GM12892 (cell line): ENCODE results near the gene KRTAP10-9.

Experiments used
- DNase-seq: peaks from one replicate; pipeline ENCODE4 v3.0.0; 2011; ENCODE audit not compliant: insufficient read length
- FAIRE-seq: peaks from 2 replicates; lab custom pipeline; 2011; peaks lifted over from hg19 to GRCh38; lab: Jason Lieb, UNC
- POLR2A ChIP-seq: IDR thresholded peaks from 2 replicates; pipeline ENCODE4 v1.6.1; 2011; ENCODE audit warnings: low read depth, low read length, control low read depth
- POLR2AphosphoS5 ChIP-seq: IDR thresholded peaks from 2 replicates; pipeline ENCODE4 v1.6.1; 2011; ENCODE audit warnings: low read depth, low read length, control low read depth
- TAF1 ChIP-seq: IDR thresholded peaks from 2 replicates; pipeline ENCODE4 v1.6.1; 2011; ENCODE audit warnings: low read depth, mild to moderate bottlenecking, control low read depth, low read length, borderline replicate concordance

The KRTAP10-9 gene

DNA sequence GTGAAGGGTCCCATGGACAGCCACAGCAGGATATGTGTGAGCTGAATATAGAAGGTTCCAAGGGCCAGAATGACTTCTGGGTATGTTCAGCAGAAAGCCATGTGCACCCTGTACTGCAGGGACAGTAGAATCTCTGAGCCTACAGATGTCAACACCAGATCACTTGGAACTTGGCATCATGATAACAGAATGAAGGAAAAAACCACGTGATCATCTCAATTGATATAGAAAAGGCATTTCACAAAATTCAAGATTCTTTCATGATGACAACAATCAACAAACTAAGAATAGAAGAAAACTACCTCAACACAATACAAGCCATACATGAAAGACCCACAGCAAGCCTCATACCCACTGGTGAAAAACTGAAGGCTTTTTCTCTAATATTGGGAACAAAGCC is 40.7 kb downstream of the KRTAP10-9 start:
- TF ChIP-seq POLR2A, result no peak
- no peak for TF ChIP-seq POLR2AphosphoS5
- no peak for TF ChIP-seq TAF1
- DNase-seq (no peak), FAIRE-seq (no peak)

DNA sequence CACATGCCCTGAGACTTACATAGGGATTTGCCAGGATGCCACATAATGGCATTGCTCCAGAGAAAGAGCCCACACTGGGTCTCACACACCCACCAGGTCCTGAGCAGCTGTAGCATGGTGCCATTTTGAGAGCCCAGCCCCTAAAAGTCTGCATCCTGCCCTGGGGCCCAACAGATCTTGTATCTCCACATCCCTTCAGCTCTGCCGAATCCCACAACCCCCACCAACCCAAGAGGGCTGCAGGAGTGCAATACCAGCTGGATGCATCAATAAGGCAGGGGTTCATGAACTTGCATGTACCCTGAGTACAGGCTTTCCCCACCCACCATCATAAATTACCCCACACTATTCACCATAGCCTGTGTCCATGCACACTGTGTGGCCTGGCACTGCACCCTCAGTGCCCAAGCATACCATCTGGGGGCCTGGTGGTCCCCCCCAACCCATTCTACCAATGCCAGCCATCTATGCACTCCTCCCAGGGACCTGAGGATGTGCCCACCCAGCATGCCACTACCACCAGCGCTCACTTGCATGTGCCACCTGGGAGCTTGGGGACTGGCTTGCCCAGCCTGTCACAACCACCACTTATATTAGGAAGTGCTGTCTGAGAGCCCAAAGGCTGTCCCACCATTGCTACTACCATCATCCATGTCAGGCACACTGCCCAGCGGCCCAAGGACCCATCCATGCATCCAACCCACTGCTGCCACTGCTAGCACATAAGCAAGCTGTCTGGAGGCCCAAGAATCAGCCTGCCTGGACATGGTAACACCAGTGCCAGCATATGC is 43.9 kb downstream of the KRTAP10-9 start:
- FAIRE-seq (no peak), DNase-seq (no peak)
- TF ChIP-seq POLR2A (no peak), POLR2AphosphoS5 (no peak), TAF1 (no peak)

DNA sequence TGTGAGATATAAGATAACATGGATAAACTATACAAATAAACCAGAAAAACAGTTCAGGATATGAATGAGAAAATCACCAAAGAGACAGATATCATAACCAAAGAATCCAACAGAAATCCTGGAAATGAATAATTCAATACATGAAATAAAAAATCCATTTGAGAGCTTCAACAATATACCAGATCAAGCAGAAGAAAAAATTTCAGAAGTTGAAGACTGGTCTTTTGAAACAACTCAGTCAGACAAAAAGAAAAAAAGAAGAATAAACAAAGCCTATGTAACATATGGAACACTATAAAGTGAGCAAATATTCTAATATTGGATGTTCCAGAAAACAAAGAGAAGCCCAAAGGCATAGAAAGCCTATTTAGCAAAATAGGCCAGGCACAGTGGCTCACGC is 45.0 kb downstream of the KRTAP10-9 start:
- TF ChIP-seq POLR2A, result no peak
- no peak for TF ChIP-seq POLR2AphosphoS5
- TF ChIP-seq TAF1, result no peak
- DNase-seq, result no peak
- FAIRE-seq, result no peak

DNA sequence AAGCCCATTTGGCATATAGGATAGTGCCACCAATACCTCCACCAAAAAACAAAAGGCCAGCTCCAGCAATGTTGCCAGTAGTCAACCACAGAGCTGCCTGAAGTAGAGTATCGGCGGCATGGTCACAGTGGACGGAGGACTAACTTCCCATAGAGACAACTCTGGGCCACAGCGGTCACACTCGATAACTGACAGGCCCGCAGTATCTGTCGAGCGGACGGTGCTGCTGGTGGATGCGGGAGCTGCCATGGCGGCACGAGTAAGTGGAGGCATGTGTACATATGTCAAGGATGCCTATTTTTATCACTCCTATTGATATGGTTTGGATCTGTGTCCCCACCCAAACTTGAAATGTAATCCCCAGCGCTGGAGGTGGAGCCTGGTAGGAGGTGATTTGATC is 51.0 kb downstream of the KRTAP10-9 start:
- FAIRE-seq, result no peak

More for the DNA sequence above, 51.0 kb downstream of the KRTAP10-9 start:
- DNase-seq, result no peak
- no peak for TF ChIP-seq POLR2AphosphoS5
- TF ChIP-seq TAF1, result no peak
- TF ChIP-seq POLR2A, result no peak
